ENCODE results near the gene FPR1. TPM values are rescaled to one million over a fixed set of nuclear protein-coding genes. Genes with fewer than 3 reads are reported as not detected.

The FPR1 gene
- total and polyA plus RNA-seq, 2 of the 4 experiments (the other 2 are of a cell fraction) = not detected

DNA sequence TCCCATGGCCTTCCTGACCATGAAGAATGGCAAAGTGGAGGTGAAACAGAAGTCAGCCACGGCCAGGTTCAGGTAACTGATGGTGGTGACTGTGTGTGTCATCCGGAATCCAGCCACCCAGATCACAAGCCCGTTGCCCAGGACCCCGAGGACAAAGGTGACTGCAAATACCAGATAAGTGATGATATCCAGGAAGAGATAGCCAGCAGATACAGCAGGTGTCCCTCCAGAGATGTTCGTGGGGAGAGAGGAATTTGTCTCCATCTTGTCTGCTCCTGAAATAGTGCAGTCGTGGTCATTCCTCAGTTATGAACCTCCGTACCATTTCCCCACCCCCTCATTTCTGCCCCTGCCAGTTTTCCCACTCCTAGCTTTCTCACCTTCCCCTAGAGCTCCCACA is 4.9 kb downstream of the FPR1 start:
- Histone ChIP-seq H2AK5ac (ENCODE audit: low read depth, low read length) (no peak overlapping the region), H3K9me3 (ENCODE audit: control insufficient read depth, insufficient read depth, low read length) (no peaks in the 10 kb centered on the region; the same call in 1 of the 2 replicates), H3K36me3 (ENCODE audit: control insufficient read depth, insufficient read depth, low read length) (no peaks in the 10 kb centered on the region), H2BK120ac (ENCODE audit: low read depth, low read length) (no peak overlapping the region), H2AFZ (replicated peaks; ENCODE audit: low read length, poor library complexity) (no peak overlapping the region), H3K27me3 (ENCODE audit: control insufficient read depth, insufficient read depth, low read length) (no peaks in the 10 kb centered on the region), H3K27ac (ENCODE audit: insufficient read depth, low read length) (no peak overlapping the region), H3K4me3 (ENCODE audit: insufficient read depth, low read depth, low read length) (no peak overlapping the region), H3K23ac (ENCODE audit: low read depth, low read length) (no peak overlapping the region), H4K5ac (ENCODE audit: low read depth, low read length) (no peak overlapping the region), H3K18ac (ENCODE audit: low read depth, low read length) (no peak overlapping the region), H3K4me1 (ENCODE audit: control insufficient read depth, insufficient read depth, low read length) (no peaks in the 10 kb centered on the region), H2BK5ac (ENCODE audit: low read depth, low read length, poor library complexity, severe bottlenecking) (no peak overlapping the region), H4K20me1 (ENCODE audit: insufficient read depth, low read length) (no peaks in the 10 kb centered on the region), H2BK20ac (ENCODE audit: low read depth, low read length) (no peak overlapping the region), H4K8ac (ENCODE audit: low read depth in 2 of 2, low read length in 2 of 2) (no peak overlapping the region), H3K79me1 (ENCODE audit: low read depth in 1 of 2, low read length in 2 of 2) (no peaks in the 10 kb centered on the region), H3K56ac (ENCODE audit: extremely low read depth, insufficient read depth, low read length) (no peak overlapping the region), H3K4ac (ENCODE audit: low read depth, low read length) (no peak overlapping the region), H2BK15ac (ENCODE audit: low read depth, low read length) (no peak overlapping the region), H3K4me2 (ENCODE audit: low read depth, low read length) (no peak overlapping the region), H3K9me1 (ENCODE audit: insufficient read depth, low read length) (no peaks in the 10 kb centered on the region), H3K9ac (ENCODE audit: low read depth, low read length) (no peak overlapping the region), H2AK9ac (replicated peaks; ENCODE audit: low read depth, low read length, poor library complexity) (no peak overlapping the region), H3K14ac (replicated peaks; ENCODE audit: low read depth, low read length) (no peak overlapping the region), H4K91ac (ENCODE audit: insufficient read depth, low read depth, low read length) (no peak overlapping the region)
- dilution Hi-C loops (cut with HindIII; ENCODE audit: low sequenced_read_pairs, unreplicated experiment) = no loop called here
- 51% methylated on average over 4 of the region's 7 CpGs; no CpG with 5 or more reads in 1 of the 2 experiments for WGBS, 2 experiments (ENCODE audit: extremely low coverage in 2 of 2, insufficient read length in 1 of 2)
- no peak for ATAC-seq (ENCODE audit: low read depth)
- ChIA-PET CTCF (no interaction called here), POLR2A (ENCODE audit: unreplicated experiment) (no interaction called here)
- intact Hi-C loops (cut with micrococcal nuclease) = no loop called here
- in situ Hi-C loops (cut with MboI; ENCODE audit: low sequenced_read_pairs) = no loop called here
- BruUV-seq (replicated peaks) = no TSS peak
- TF ChIP-seq CEBPB (IDR thresholded peaks at IDR 0.05; ENCODE audit: low read depth, low read length) (no peak), RAD21 (IDR thresholded peaks at IDR 0.05; ENCODE audit: low read length) (no peak), SMC3 (IDR thresholded peaks at IDR 0.05; ENCODE audit: low read depth, low read length) (no peak), NFE2L2 (IDR thresholded peaks at IDR 0.05; ENCODE audit: low read depth, low read length) (no peak), MAFK (IDR thresholded peaks at IDR 0.05; ENCODE audit: low read depth, low read length) (no peak), MXI1 (IDR thresholded peaks at IDR 0.05; ENCODE audit: borderline replicate concordance, low read depth, low read length) (no peak), RFX5 (IDR thresholded peaks at IDR 0.05; ENCODE audit: low read depth, low read length) (no peak), POLR2A (IDR thresholded peaks at IDR 0.05; ENCODE audit: low read depth, low read length) (no peak), BHLHE40 (IDR thresholded peaks at IDR 0.05; ENCODE audit: low read depth, low read length) (no peak), FOS (IDR thresholded peaks at IDR 0.05; ENCODE audit: low read depth, low read length) (no peak), MAZ (IDR thresholded peaks at IDR 0.05; ENCODE audit: borderline replicate concordance, low read depth, low read length) (no peak), CHD1 (IDR thresholded peaks at IDR 0.05; ENCODE audit: low read depth, low read length) (no peak), RCOR1 (IDR thresholded peaks at IDR 0.05; ENCODE audit: insufficient replicate concordance, low read length) (no peak)
- TF ChIP-seq, protein P1, sequence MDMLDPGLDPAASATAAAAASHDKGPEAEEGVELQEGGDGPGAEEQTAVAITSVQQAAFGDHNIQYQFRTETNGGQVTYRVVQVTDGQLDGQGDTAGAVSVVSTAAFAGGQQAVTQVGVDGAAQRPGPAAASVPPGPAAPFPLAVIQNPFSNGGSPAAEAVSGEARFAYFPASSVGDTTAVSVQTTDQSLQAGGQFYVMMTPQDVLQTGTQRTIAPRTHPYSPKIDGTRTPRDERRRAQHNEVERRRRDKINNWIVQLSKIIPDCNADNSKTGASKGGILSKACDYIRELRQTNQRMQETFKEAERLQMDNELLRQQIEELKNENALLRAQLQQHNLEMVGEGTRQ (IDR thresholded peaks at IDR 0.05; ENCODE audit: low read depth, low read length) = no peak
- TF ChIP-seq, protein P2, sequence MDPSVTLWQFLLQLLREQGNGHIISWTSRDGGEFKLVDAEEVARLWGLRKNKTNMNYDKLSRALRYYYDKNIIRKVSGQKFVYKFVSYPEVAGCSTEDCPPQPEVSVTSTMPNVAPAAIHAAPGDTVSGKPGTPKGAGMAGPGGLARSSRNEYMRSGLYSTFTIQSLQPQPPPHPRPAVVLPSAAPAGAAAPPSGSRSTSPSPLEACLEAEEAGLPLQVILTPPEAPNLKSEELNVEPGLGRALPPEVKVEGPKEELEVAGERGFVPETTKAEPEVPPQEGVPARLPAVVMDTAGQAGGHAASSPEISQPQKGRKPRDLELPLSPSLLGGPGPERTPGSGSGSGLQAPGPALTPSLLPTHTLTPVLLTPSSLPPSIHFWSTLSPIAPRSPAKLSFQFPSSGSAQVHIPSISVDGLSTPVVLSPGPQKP (IDR thresholded peaks at IDR 0.05; ENCODE audit: borderline replicate concordance, low read depth, low read length) = no peak
- TF ChIP-seq, protein P3, sequence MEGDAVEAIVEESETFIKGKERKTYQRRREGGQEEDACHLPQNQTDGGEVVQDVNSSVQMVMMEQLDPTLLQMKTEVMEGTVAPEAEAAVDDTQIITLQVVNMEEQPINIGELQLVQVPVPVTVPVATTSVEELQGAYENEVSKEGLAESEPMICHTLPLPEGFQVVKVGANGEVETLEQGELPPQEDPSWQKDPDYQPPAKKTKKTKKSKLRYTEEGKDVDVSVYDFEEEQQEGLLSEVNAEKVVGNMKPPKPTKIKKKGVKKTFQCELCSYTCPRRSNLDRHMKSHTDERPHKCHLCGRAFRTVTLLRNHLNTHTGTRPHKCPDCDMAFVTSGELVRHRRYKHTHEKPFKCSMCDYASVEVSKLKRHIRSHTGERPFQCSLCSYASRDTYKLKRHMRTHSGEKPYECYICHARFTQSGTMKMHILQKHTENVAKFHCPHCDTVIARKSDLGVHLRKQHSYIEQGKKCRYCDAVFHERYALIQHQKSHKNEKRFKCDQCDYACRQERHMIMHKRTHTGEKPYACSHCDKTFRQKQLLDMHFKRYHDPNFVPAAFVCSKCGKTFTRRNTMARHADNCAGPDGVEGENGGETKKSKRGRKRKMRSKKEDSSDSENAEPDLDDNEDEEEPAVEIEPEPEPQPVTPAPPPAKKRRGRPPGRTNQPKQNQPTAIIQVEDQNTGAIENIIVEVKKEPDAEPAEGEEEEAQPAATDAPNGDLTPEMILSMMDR (conservative IDR thresholded peaks at IDR 0.05; ENCODE audit: low read depth, low read length) = no peak
- no peak for DNase-seq
